Measurements from ENCODE around the gene TICAM1. TPM values are rescaled to one million over a fixed set of nuclear protein-coding genes. Genes with fewer than 3 reads are reported as not detected.

Gene TICAM1
- total and polyA plus RNA-seq, 10 of the 15 experiments (the other 5 are each of a cell fraction or from before 2014, with no cell fraction given), result 0.31 to 31.1 (median 5.3) TPM

DNA sequence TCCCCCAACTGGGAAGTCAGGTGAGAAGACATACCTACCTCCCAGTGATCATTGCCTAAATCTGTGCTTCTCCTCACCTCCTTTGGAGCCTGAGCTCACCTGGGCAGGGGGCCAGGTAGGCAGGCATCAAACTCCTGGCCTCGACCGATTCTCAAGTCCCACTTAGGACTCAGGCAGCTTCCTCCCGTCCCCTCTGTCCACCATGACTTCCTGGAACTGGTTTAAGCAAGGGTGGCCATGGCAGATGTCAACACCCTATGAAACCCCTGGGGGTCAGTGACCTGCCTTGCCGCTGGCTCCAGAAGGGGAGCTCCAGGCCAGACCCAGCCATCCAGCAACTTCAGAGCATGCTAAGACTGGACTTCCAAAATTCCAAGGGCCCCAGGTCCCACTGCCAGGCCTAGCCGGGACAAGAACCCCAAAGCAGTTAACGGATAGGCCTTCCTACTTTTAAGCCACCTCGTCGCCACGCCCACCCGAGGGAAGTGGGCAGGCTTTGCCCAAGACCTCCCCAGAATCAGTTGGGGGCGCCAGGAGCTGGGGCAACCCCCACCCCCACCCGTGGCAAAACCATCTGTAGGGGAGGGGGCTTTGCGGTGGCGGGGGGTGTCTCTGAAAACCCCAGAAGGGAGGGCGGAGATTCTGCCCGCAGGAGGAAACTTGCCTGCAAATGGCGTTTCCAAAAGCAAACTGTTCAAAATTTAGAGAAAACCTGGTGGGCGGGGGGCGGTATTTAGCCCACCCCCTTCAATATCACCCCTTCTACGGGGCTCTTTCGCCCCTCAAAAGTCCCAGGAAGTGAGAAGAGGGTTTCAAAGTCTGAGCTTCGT lies 35.3 kb upstream of the TICAM1 start (continued):
- TF ChIP-seq, protein P1, sequence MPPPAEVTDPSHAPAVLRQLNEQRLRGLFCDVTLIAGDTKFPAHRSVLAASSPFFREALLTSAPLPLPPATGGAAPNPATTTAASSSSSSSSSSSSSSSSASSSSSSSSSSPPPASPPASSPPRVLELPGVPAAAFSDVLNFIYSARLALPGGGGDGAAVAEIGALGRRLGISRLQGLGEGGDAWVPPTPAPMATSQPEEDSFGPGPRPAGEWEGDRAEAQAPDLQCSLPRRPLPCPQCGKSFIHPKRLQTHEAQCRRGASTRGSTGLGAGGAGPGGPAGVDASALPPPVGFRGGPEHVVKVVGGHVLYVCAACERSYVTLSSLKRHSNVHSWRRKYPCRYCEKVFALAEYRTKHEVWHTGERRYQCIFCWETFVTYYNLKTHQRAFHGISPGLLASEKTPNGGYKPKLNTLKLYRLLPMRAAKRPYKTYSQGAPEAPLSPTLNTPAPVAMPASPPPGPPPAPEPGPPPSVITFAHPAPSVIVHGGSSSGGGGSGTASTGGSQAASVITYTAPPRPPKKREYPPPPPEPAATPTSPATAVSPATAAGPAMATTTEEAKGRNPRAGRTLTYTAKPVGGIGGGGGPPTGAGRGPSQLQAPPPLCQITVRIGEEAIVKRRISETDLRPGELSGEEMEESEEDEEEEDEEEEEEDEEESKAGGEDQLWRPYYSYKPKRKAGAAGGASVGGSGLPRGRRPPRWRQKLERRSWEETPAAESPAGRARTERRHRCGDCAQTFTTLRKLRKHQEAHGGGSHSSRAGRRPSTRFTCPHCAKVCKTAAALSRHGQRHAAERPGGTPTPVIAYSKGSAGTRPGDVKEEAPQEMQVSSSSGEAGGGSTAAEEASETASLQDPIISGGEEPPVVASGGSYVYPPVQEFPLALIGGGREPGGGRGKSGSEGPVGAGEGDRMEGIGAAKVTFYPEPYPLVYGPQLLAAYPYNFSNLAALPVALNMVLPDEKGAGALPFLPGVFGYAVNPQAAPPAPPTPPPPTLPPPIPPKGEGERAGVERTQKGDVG (CRISPR knock-in tag; IDR thresholded peaks at IDR 0.05), result no peak
- TF ChIP-seq EGR1 (IDR thresholded peaks at IDR 0.05; ENCODE audit: borderline replicate concordance in 1 of 2, low read depth in 2 of 2, low read length in 2 of 2) (peak in 1 of 2 experiments; percentile 26; a peak in 1 of 3 replicates), RB1 (IDR thresholded peaks at IDR 0.05; ENCODE audit: borderline replicate concordance) (0 out of 2 replicates have a peak, but pooled peaks have one; percentile 27), MEF2B (IDR thresholded peaks at IDR 0.05; ENCODE audit: partially characterized antibody, poor library complexity, severe bottlenecking) (peak; percentile 63), RUNX3 (IDR thresholded peaks at IDR 0.05; ENCODE audit: low read length) (peak; percentile 42; the same call in 1 of the 2 replicates), HCFC1 (IDR thresholded peaks at IDR 0.05; ENCODE audit: low read length) (0 out of 2 replicates have a peak, but pooled peaks have one; percentile 18), NFYB (IDR thresholded peaks at IDR 0.05; ENCODE audit: insufficient read depth, low read depth, low read length) (no peak), RBBP5 (conservative IDR thresholded peaks at IDR 0.05) (no peak), NBN (IDR thresholded peaks at IDR 0.05) (no peak), TCF12 (IDR thresholded peaks at IDR 0.05; ENCODE audit: low read depth, low read length) (0 out of 2 replicates have a peak, but pooled peaks have one; percentile 7), NR2F1 (conservative IDR thresholded peaks at IDR 0.05) (peak; percentile 86), JUND (IDR thresholded peaks at IDR 0.05; ENCODE audit: low read depth, low read length) (no peak), GATAD2B (conservative IDR thresholded peaks at IDR 0.05; ENCODE audit: low read depth) (peak; percentile 29), IKZF1 (conservative IDR thresholded peaks at IDR 0.05) (peak; percentile 33; the same call in 1 of the 2 replicates), IRF4 (IDR thresholded peaks at IDR 0.05; ENCODE audit: low read depth, low read length) (no peak), LARP7 (IDR thresholded peaks at IDR 0.05) (no peak), NFXL1 (IDR thresholded peaks at IDR 0.05; ENCODE audit: borderline replicate concordance) (no peak), NRF1 (conservative IDR thresholded peaks at IDR 0.05; ENCODE audit: low read depth, low read length) (no peak), FOXK2 (IDR thresholded peaks at IDR 0.05) (0 out of 2 replicates have a peak, but pooled peaks have one; percentile 9)
- TF ChIP-seq, protein P2, sequence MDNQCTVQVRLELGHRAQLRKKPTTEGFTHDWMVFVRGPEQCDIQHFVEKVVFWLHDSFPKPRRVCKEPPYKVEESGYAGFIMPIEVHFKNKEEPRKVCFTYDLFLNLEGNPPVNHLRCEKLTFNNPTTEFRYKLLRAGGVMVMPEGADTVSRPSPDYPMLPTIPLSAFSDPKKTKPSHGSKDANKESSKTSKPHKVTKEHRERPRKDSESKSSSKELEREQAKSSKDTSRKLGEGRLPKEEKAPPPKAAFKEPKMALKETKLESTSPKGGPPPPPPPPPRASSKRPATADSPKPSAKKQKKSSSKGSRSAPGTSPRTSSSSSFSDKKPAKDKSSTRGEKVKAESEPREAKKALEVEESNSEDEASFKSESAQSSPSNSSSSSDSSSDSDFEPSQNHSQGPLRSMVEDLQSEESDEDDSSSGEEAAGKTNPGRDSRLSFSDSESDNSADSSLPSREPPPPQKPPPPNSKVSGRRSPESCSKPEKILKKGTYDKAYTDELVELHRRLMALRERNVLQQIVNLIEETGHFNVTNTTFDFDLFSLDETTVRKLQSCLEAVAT (IDR thresholded peaks at IDR 0.05), result 0 out of 2 replicates have a peak, but pooled peaks have one; percentile 24
- TF ChIP-seq, protein P3, sequence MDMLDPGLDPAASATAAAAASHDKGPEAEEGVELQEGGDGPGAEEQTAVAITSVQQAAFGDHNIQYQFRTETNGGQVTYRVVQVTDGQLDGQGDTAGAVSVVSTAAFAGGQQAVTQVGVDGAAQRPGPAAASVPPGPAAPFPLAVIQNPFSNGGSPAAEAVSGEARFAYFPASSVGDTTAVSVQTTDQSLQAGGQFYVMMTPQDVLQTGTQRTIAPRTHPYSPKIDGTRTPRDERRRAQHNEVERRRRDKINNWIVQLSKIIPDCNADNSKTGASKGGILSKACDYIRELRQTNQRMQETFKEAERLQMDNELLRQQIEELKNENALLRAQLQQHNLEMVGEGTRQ (IDR thresholded peaks at IDR 0.05; ENCODE audit: borderline replicate concordance, low read depth, low read length), result no peak
- TF ChIP-seq, protein P4, sequence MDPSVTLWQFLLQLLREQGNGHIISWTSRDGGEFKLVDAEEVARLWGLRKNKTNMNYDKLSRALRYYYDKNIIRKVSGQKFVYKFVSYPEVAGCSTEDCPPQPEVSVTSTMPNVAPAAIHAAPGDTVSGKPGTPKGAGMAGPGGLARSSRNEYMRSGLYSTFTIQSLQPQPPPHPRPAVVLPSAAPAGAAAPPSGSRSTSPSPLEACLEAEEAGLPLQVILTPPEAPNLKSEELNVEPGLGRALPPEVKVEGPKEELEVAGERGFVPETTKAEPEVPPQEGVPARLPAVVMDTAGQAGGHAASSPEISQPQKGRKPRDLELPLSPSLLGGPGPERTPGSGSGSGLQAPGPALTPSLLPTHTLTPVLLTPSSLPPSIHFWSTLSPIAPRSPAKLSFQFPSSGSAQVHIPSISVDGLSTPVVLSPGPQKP (IDR thresholded peaks at IDR 0.05; ENCODE audit: low read depth, low read length), result no peak
